Fibroblast of lung (primary cell): ENCODE measurements around the gene AGRN. TPM values are rescaled to one million over a fixed set of nuclear protein-coding genes. Genes with fewer than 3 reads are reported as not detected.

ENCODE experiments used
- DNase-seq, 2 donors: peaks; one replicate each; pipeline versions ENCODE4 v3.0.0 to v3.0.0-alpha.2; 2010; ENCODE audit warnings: low read depth in 2 of 2
- H2AFZ ChIP-seq: 2 replicates; pipeline ENCODE4 v1.5.1; 2012; ENCODE audit warnings: low read length, control low read depth, inconsistent platforms
- H3K27ac ChIP-seq: 2 replicates; pipeline ENCODE4 v1.5.1; 2011; ENCODE audit warnings: low read length, control low read depth; ENCODE audit not compliant: insufficient read depth
- H3K27me3 ChIP-seq: 2 replicates; pipeline ENCODE4 v1.5.1; 2011; ENCODE audit warnings: mild to moderate bottlenecking, low read length; ENCODE audit not compliant: control insufficient read depth, insufficient read depth
- H3K36me3 ChIP-seq: 2 replicates; pipeline ENCODE4 v1.5.1; 2011; ENCODE audit warnings: low read length; ENCODE audit not compliant: control insufficient read depth, insufficient read depth
- H3K4me1 ChIP-seq: 2 replicates; pipeline ENCODE4 v1.5.1; 2011; ENCODE audit warnings: low read length; ENCODE audit not compliant: control insufficient read depth, insufficient read depth; ENCODE audit errors: extremely low read depth
- H3K4me2 ChIP-seq: 2 replicates; pipeline ENCODE4 v1.5.1; 2011; ENCODE audit warnings: low read length, control low read depth; ENCODE audit not compliant: insufficient read depth; ENCODE audit errors: extremely low read depth
- H3K4me3 ChIP-seq, 4 experiments: fragments of 200-600 bp in 1 of 4; sonication (generic) in 1 of 4; replicated peaks in 1 of 4; 2 replicates each; pipeline ENCODE4 v1.5.1; 2011 to 2016; ENCODE audit warnings: low read length in 4 of 4, low read depth in 3 of 4, mild to moderate bottlenecking in 3 of 4, control low read depth in 2 of 4, inconsistent platforms in 1 of 4, mixed read lengths in 1 of 4; ENCODE audit not compliant: insufficient read depth in 1 of 4; ENCODE audit errors: control extremely low read depth in 1 of 4
- H3K79me2 ChIP-seq: 2 replicates; pipeline ENCODE4 v1.5.1; 2012; ENCODE audit warnings: mild to moderate bottlenecking, low read length, inconsistent platforms; ENCODE audit not compliant: control insufficient read depth, insufficient read depth
- H3K9ac ChIP-seq: 2 replicates; pipeline ENCODE4 v1.5.1; 2011; ENCODE audit warnings: mild to moderate bottlenecking, low read length, control low read depth; ENCODE audit not compliant: insufficient read depth
- H3K9me3 ChIP-seq: 2 replicates; pipeline ENCODE4 v1.5.1; 2012; ENCODE audit warnings: low read depth, low read length; ENCODE audit not compliant: control insufficient read depth, insufficient read depth
- H4K20me1 ChIP-seq: 2 replicates; pipeline ENCODE4 v1.5.1; 2011; ENCODE audit warnings: low read length; ENCODE audit not compliant: control insufficient read depth, insufficient read depth; ENCODE audit errors: extremely low read depth
- EZH2 ChIP-seq: IDR thresholded peaks from 2 replicates; pipeline ENCODE4 v1.5.1; 2012; ENCODE audit warnings: low read length, control low read depth, mild to moderate bottlenecking; ENCODE audit errors: missing control alignments
- polyA plus RNA-seq, 2 donors: library from polyadenylated mRNA; depleted of rRNA in 1 of 2; stranded (reverse) in 1 of 2; unstranded in 1 of 2; fragments of >200 nt; gene quantifications; 2 replicates each; pipeline ENCODE4 v1.2.1, GENCODE V29; 2011 to 2012; ENCODE audit warnings: missing spikeins in 1 of 2
- total RNA-seq: library from RNA; depleted of rRNA; stranded (reverse); fragments of >200 nt; gene quantifications from 2 replicates; pipeline ENCODE4 v1.2.1, GENCODE V29; 2014
- TF ChIP-seq, protein P1 (sequence below), 2 donors: IDR thresholded peaks in 1 of 2; conservative IDR thresholded peaks in 1 of 2; 1 replicate in 1 of 2; 2 replicates in 1 of 2; pipeline ENCODE4 v1.5.1; 2011 to 2012; ENCODE audit warnings: low read length in 2 of 2, control low read depth in 1 of 2, inconsistent platforms in 1 of 2, low read depth in 1 of 2, mild to moderate bottlenecking in 1 of 2

AGRN gene
- total and polyA plus RNA-seq, 2 donors (not counting 1 experiment from before 2014, with no cell fraction given) = 20.7 to 50.9 TPM

DNA sequence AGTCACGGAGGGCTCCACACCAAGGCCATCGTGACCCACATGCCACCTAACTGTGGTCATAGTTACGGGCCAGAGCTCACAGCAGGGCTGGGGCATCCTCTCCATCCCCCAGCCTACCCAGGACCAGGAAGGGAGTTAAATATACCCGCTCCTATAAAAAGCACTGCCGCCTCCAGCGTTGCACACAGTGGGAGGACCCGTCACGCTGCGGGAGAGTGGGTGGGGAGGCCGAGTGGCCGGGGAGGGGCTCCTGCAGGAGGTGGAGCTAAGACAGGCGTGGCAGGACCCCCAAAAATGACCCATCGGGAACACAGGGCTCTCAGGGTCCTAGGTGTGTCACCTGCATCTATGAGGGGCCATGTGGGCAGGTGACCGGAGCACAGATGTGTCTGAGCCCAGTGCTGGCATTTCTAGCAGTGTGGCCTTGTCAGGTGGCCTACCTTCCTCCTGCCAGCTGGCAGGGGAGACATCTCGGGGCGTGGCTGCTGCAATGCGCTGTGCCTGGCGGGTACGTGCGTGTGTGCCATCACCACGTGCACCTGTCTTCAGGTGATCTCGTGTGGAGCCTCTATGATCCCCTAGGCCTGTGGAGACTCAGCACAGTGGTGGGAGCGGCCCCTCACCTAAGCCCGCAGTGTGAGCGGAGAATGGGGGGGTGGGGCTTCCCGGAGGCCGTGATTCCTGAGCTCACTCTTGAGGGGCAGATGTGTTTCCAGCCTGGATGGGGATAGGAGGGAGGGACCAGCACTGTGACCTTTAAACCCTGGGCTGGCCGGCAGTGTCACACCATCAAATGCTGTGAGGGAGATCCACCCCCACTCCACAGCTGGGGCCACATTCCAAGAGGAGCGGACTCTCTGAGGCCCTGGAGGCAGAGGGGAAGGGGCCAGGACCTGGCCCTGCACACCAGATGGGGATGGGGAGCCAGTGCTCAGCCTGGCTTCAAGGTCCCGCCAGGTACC is 17.7 kb downstream of the AGRN start:
- no peak for DNase-seq
- Histone ChIP-seq H2AFZ (no peak overlapping the region), H3K4me3 (no peak overlapping the region), H3K4me1 (peaks cover 7% of the 10 kb centered on the region), H3K9me3 (no peaks in the 10 kb centered on the region), H3K27ac (no peak overlapping the region), H3K4me2 (no peak overlapping the region), H3K36me3 (peaks cover 5% of the 10 kb centered on the region), H4K20me1 (no peaks in the 10 kb centered on the region), H3K9ac (no peak overlapping the region), H3K27me3 (no peaks in the 10 kb centered on the region), H3K79me2 (no peaks in the 10 kb centered on the region)
- TF ChIP-seq, protein P1, sequence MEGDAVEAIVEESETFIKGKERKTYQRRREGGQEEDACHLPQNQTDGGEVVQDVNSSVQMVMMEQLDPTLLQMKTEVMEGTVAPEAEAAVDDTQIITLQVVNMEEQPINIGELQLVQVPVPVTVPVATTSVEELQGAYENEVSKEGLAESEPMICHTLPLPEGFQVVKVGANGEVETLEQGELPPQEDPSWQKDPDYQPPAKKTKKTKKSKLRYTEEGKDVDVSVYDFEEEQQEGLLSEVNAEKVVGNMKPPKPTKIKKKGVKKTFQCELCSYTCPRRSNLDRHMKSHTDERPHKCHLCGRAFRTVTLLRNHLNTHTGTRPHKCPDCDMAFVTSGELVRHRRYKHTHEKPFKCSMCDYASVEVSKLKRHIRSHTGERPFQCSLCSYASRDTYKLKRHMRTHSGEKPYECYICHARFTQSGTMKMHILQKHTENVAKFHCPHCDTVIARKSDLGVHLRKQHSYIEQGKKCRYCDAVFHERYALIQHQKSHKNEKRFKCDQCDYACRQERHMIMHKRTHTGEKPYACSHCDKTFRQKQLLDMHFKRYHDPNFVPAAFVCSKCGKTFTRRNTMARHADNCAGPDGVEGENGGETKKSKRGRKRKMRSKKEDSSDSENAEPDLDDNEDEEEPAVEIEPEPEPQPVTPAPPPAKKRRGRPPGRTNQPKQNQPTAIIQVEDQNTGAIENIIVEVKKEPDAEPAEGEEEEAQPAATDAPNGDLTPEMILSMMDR (conservative IDR thresholded peaks at IDR 0.05 in 1 of 2, IDR thresholded peaks at IDR 0.05 in 1 of 2; ENCODE audit: low read depth in 1 of 2, low read length in 2 of 2) = no peak
- no peak for TF ChIP-seq EZH2

DNA sequence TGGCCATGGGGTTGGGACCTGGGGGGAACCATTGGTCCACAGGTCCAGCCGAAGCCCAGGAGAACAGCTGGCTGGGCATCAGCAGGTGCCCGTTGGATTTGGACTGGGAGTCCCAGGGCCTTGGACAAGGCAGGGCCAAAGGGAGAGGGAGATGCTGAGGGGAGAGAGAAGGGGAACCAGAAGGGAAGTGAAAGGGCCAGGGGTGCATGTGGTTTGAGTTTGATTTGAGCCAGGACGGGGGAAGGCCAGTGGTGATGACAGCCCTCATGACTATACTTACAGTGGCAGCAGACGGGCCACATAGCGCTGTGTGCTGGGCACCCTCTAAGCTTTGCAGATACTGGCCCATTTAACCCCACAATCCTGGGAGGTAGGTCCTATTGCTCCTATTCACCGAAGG is 18.8 kb downstream of the AGRN start:
- H3K4me1 ChIP-seq = peaks cover 7% of the 10 kb centered on the region
- H3K9me3 ChIP-seq = no peaks in the 10 kb centered on the region
- no peak overlapping the region for H2AFZ ChIP-seq
- H3K27ac ChIP-seq = no peak overlapping the region
- no peak for DNase-seq
- H3K36me3 ChIP-seq = peaks cover 6% of the 10 kb centered on the region
- no peak overlapping the region for H3K9ac ChIP-seq
- TF ChIP-seq, protein P1 (conservative IDR thresholded peaks at IDR 0.05 in 1 of 2, IDR thresholded peaks at IDR 0.05 in 1 of 2; ENCODE audit: low read depth in 1 of 2, low read length in 2 of 2) = no peak
- no peak for TF ChIP-seq EZH2
- H3K27me3 ChIP-seq = no peaks in the 10 kb centered on the region
- H4K20me1 ChIP-seq = no peaks in the 10 kb centered on the region
- H3K4me2 ChIP-seq = no peak overlapping the region
- no peaks in the 10 kb centered on the region for H3K79me2 ChIP-seq
- H3K4me3 ChIP-seq = no peak overlapping the region

DNA sequence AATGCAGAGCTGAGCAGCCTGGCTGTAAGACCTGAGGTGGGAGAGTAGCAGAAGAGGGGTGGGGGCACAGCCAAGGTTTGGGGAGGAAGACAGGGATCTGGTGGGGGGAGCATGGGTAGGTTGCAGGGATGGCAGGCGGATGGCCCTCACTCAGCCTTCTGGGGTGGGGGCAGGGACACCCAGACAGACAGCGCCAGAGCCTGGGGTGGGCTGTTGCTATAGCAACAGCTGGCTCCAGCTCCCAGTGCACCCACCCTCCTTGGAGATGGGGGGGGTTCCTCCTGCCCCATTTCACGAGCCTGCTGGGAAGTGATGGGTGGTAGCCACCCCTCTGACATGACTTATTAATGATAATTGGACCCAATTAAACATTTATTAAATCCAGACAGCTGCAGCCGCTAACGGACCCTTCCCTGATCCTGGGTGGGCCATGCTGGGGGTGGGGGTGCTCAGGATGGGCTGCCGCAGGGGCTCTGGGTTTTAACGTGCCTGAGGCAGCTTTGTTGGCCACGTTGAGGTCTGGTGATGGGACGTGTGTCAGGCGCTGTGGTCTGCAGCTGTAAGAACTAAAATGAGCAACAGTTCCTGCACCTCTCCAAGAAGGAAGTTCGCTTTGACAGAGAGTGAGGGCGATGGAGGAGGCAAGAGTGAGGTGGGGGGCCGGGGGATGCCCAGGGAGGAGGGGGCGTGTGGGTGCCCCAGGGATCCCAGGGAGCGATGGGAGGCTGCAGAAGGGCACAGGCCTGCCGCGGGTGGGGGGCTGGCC is 19.4 kb downstream of the AGRN start:
- peaks cover 7% of the 10 kb centered on the region for H3K4me1 ChIP-seq
- no peak overlapping the region for H3K27ac ChIP-seq
- H3K4me2 ChIP-seq = no peak overlapping the region
- no peaks in the 10 kb centered on the region for H4K20me1 ChIP-seq
- no peaks in the 10 kb centered on the region for H3K9me3 ChIP-seq
- no peak overlapping the region for H3K9ac ChIP-seq
- no peaks in the 10 kb centered on the region for H3K79me2 ChIP-seq
- TF ChIP-seq, protein P1 (conservative IDR thresholded peaks at IDR 0.05 in 1 of 2, IDR thresholded peaks at IDR 0.05 in 1 of 2; ENCODE audit: low read depth in 1 of 2, low read length in 2 of 2) = no peak
- TF ChIP-seq EZH2 = no peak
- no peak overlapping the region for H2AFZ ChIP-seq
- H3K27me3 ChIP-seq = no peaks in the 10 kb centered on the region
- DNase-seq = no peak
- H3K4me3 ChIP-seq = no peak overlapping the region
- H3K36me3 ChIP-seq = peaks cover 6% of the 10 kb centered on the region
